HEK293T (cell line): Measurements from ENCODE around the gene MOCS2.

Source experiments
- CTCF ChIA-PET: fragments of 350-600 bp; formaldehyde crosslinking; extraction: SDS; loops from one replicate; lab custom pipeline; 2021; ENCODE audit warnings: antibody characterized with exemption, inconsistent platforms; lab: Yijun Ruan, JAX
- POLR2A ChIA-PET: fragments of 350-600 bp; formaldehyde crosslinking; extraction: SDS; loops from one replicate; lab custom pipeline; 2020; ENCODE audit warnings: antibody characterized with exemption, inconsistent platforms; lab: Yijun Ruan, JAX
- DNase-seq: peaks from one replicate; pipeline ENCODE4 v3.0.0; 2012; ENCODE audit warnings: mixed read lengths; ENCODE audit errors: extremely low spot score
- ARNT ChIP-seq: fragments of 450-650 bp; IDR thresholded peaks from 2 replicates; pipeline ENCODE4 v1.6.1; 2017; ENCODE audit warnings: mild to moderate bottlenecking
- BHLHE40 ChIP-seq: fragments of 450-650 bp; IDR thresholded peaks from 2 replicates; pipeline ENCODE4 v1.6.1; 2016; ENCODE audit warnings: mild to moderate bottlenecking, moderate library complexity, borderline replicate concordance
- CTBP1 ChIP-seq: fragments of 450-650 bp; IDR thresholded peaks from 2 replicates; pipeline ENCODE4 v1.6.1; 2016; ENCODE audit warnings: borderline replicate concordance
- ELF4 ChIP-seq: fragments of 450-650 bp; IDR thresholded peaks from 2 replicates; pipeline ENCODE4 v1.6.1; 2017; ENCODE audit warnings: antibody characterized with exemption
- FOXA1 ChIP-seq: fragments of 450-650 bp; IDR thresholded peaks from 2 replicates; pipeline ENCODE4 v1.6.1; 2016; ENCODE audit warnings: mild to moderate bottlenecking
- FOXK2 ChIP-seq: fragments of 450-650 bp; IDR thresholded peaks from 2 replicates; pipeline ENCODE4 v1.6.1; 2016; ENCODE audit warnings: mild to moderate bottlenecking
- FOXM1 ChIP-seq: fragments of 450-650 bp; IDR thresholded peaks from 2 replicates; pipeline ENCODE4 v1.6.1; 2017; ENCODE audit warnings: mild to moderate bottlenecking, borderline replicate concordance
- HDGF ChIP-seq: fragments of 450-650 bp; IDR thresholded peaks from 2 replicates; pipeline ENCODE4 v1.6.1; 2017; ENCODE audit warnings: antibody characterized with exemption, borderline replicate concordance
- L3MBTL2 ChIP-seq: fragments of 450-650 bp; conservative IDR thresholded peaks from 2 replicates; pipeline ENCODE4 v1.6.1; 2016; ENCODE audit warnings: mild to moderate bottlenecking
- LEF1 ChIP-seq: fragments of 450-650 bp; IDR thresholded peaks from 2 replicates; pipeline ENCODE4 v1.6.1; 2017; ENCODE audit warnings: mild to moderate bottlenecking, borderline replicate concordance
- NFRKB ChIP-seq: fragments of 450-650 bp; IDR thresholded peaks from 2 replicates; pipeline ENCODE4 v1.6.1; 2016; ENCODE audit warnings: mild to moderate bottlenecking, moderate library complexity
- PKNOX1 ChIP-seq: fragments of 450-650 bp; IDR thresholded peaks from 2 replicates; pipeline ENCODE4 v1.6.1; 2016
- SP1 ChIP-seq: fragments of 450-650 bp; IDR thresholded peaks from 2 replicates; pipeline ENCODE4 v1.6.1; 2017
- SUZ12 ChIP-seq: fragments of 450-650 bp; IDR thresholded peaks from 2 replicates; pipeline ENCODE4 v1.6.1; 2016; ENCODE audit warnings: mild to moderate bottlenecking
- TARDBP ChIP-seq: fragments of 450-650 bp; IDR thresholded peaks from 2 replicates; pipeline ENCODE4 v1.6.1; 2016
- ZNF384 ChIP-seq: fragments of 450-650 bp; IDR thresholded peaks from 2 replicates; pipeline ENCODE4 v1.6.1; 2016

The MOCS2 gene

DNA sequence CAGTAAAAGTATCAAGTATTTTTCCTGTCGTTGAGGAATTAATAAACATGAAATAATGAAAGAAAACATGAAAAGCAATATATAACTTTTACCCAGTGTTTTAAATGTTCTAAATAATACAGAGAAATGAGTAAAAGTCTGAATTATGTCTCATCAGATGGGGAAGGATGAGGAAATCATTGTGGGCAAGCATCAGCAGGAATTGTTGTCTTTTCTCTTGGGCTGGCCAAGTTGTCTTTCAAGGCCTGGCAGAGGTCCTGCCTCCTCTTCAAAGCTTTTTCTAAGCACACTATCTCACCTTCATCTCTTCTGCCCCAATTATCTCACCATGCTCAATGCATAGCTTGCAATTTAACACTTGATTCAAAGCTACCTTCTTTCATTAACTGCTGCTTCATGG, 41.9 kb downstream of the MOCS2 start:
- no peak for DNase-seq
- TF ChIP-seq ELF4 (no peak), BHLHE40 (no peak), FOXK2 (no peak), SUZ12 (no peak), PKNOX1 (no peak), ZNF384 (no peak), TARDBP (no peak), SP1 (no peak), L3MBTL2 (no peak)
- ChIA-PET POLR2A (no interaction called here), CTCF (no interaction called here)

- no peak for DNase-seq
- CTCF ChIA-PET = no interaction called here
- POLR2A ChIA-PET = no interaction called here
- TF ChIP-seq CTBP1 = no peak
- no peak for TF ChIP-seq HDGF
- no peak for TF ChIP-seq L3MBTL2
- no peak for TF ChIP-seq PKNOX1
- TF ChIP-seq TARDBP = no peak
- no peak for TF ChIP-seq ARNT
- no peak for TF ChIP-seq ELF4
- no peak for TF ChIP-seq FOXM1
- no peak for TF ChIP-seq ZNF384
- TF ChIP-seq SP1 = no peak
- TF ChIP-seq NFRKB = no peak
- TF ChIP-seq SUZ12 = no peak
Observed at GRCh38 chr5:53066088-53066487, 43.5 kb downstream of the MOCS2 start.

GRCh38 chr5:53063791-53064190, 45.8 kb downstream of the MOCS2 start:
- DNase-seq = no peak

GRCh38 chr5:53063176-53063575, 46.4 kb downstream of the MOCS2 start:
- ChIA-PET CTCF (no interaction called here), POLR2A (no interaction called here)
- TF ChIP-seq TARDBP (no peak), ARNT (no peak), FOXK2 (no peak), SP1 (no peak), NFRKB (no peak), CTBP1 (no peak), HDGF (no peak), SUZ12 (no peak), FOXA1 (no peak), L3MBTL2 (no peak), ZNF384 (no peak), ELF4 (no peak), LEF1 (no peak), PKNOX1 (no peak)
- DNase-seq = no peak

More at GRCh38 chr5:53063791-53064190, 45.8 kb downstream of the MOCS2 start:
- ChIA-PET POLR2A (no interaction called here), CTCF (no interaction called here)
- no peak for TF ChIP-seq L3MBTL2
- TF ChIP-seq NFRKB = no peak

DNA sequence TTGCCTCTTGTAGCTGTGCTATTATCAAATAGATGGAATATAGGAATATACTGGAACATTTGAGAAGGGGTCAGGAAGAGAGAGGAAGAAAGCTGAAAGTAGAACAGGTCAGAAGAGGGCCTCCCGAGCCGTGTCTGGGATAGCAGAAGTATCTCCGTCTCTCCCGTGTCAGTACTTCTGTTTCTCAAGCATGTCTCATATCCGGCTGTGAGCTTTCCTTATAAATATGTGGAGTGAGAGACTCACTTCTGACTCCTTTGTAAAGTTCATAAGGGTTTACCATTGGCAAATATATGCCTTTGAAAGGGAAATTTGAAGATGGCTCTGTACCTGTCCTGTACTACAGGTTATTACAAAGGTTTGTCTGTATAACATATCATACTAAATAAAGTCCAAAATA, 50.3 kb downstream of the MOCS2 start:
- no peak for DNase-seq
- ChIA-PET CTCF (no interaction called here), POLR2A (no interaction called here)
- TF ChIP-seq L3MBTL2 (no peak), FOXA1 (no peak), SP1 (no peak), FOXK2 (no peak), NFRKB (no peak), PKNOX1 (no peak), FOXM1 (no peak), ARNT (no peak), CTBP1 (no peak), ELF4 (no peak), ZNF384 (no peak), BHLHE40 (no peak), HDGF (no peak), SUZ12 (no peak), LEF1 (no peak), TARDBP (no peak)

- no peak for TF ChIP-seq SP1
- TF ChIP-seq FOXK2 = no peak
- no peak for TF ChIP-seq FOXA1
- TF ChIP-seq LEF1 = no peak
- TF ChIP-seq PKNOX1 = no peak
- no peak for TF ChIP-seq ARNT
- no peak for TF ChIP-seq HDGF
- no peak for DNase-seq
- ChIA-PET POLR2A (no interaction called here), CTCF (no interaction called here)
Observed at GRCh38 chr5:53055365-53055764, 54.2 kb downstream of the MOCS2 start.
